ENCODE results near the gene LRRC18.

The LRRC18 gene

DNA sequence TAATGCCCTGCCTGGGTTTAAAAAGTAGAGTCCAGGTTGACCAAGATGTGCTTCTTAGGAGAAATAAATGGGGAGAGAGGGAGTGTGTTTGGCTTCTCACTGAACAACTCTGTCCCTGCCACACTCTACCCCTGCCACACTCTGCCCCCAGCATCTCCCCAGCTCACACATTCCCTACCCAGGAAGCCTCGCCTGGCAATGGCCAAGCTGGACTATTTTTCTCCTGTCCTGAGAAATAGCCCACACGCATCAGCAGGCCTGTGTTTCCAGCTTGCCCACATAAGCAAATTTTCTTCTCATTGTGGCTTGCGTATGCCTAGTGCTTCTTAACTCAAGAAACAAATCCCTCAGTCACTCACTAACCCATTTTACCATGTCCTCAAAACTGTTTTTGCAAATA, 1.8 kb downstream of the LRRC18 start:
- Histone ChIP-seq H3K36me3 (ENCODE audit: control insufficient read depth in 1 of 2, insufficient read depth in 2 of 2, low read length in 2 of 2) (no peaks in the 10 kb centered on the region), H3K4me3 (ENCODE audit: low read depth in 1 of 2, low read length in 2 of 2) (no peak overlapping the region)

GRCh38 chr10:48935577-48935976, 4.1 kb downstream of the LRRC18 start:
- no peak overlapping the region for H3K4me3 ChIP-seq (ENCODE audit: low read depth in 1 of 2, low read length in 2 of 2)
- no peaks in the 10 kb centered on the region for H3K4me1 ChIP-seq (ENCODE audit: control insufficient read depth in 1 of 2, insufficient read depth in 2 of 2, low read length in 2 of 2)
- H3K36me3 ChIP-seq (ENCODE audit: control insufficient read depth in 1 of 2, insufficient read depth in 2 of 2, low read length in 2 of 2), result no peaks in the 10 kb centered on the region
- H3K9me3 ChIP-seq (ENCODE audit: control insufficient read depth in 1 of 2, low read length in 2 of 2), result no peaks in the 10 kb centered on the region
- no peak overlapping the region for H3K9ac ChIP-seq (ENCODE audit: low read depth in 1 of 2, low read length in 2 of 2)
- no peaks in the 10 kb centered on the region for H3K27me3 ChIP-seq (ENCODE audit: control insufficient read depth in 1 of 2, insufficient read depth in 2 of 2, low read length in 2 of 2)
- H3K27ac ChIP-seq (ENCODE audit: low read depth, low read length), result no peak overlapping the region

More for the DNA sequence above, 1.8 kb downstream of the LRRC18 start:
- H3K27me3 ChIP-seq (ENCODE audit: control insufficient read depth in 1 of 2, insufficient read depth in 2 of 2, low read length in 2 of 2), result no peaks in the 10 kb centered on the region
- H3K4me1 ChIP-seq (ENCODE audit: control insufficient read depth in 1 of 2, insufficient read depth in 2 of 2, low read length in 2 of 2), result no peaks in the 10 kb centered on the region
- no peak overlapping the region for H3K9ac ChIP-seq (ENCODE audit: low read depth in 1 of 2, low read length in 2 of 2)
- no peaks in the 10 kb centered on the region for H3K9me3 ChIP-seq (ENCODE audit: control insufficient read depth in 1 of 2, low read length in 2 of 2)
- H3K27ac ChIP-seq (ENCODE audit: low read depth, low read length), result no peak overlapping the region

- no peak overlapping the region for H3K9ac ChIP-seq (ENCODE audit: low read depth in 1 of 2, low read length in 2 of 2)
- no peak overlapping the region for H3K27ac ChIP-seq (ENCODE audit: low read depth, low read length)
- no peaks in the 10 kb centered on the region for H3K36me3 ChIP-seq (ENCODE audit: control insufficient read depth in 1 of 2, insufficient read depth in 2 of 2, low read length in 2 of 2)
- H3K9me3 ChIP-seq (ENCODE audit: control insufficient read depth in 1 of 2, low read length in 2 of 2), result no peaks in the 10 kb centered on the region
- H3K27me3 ChIP-seq (ENCODE audit: control insufficient read depth in 1 of 2, insufficient read depth in 2 of 2, low read length in 2 of 2), result no peaks in the 10 kb centered on the region
- no peak overlapping the region for H3K4me3 ChIP-seq (ENCODE audit: low read depth in 1 of 2, low read length in 2 of 2)
- no peaks in the 10 kb centered on the region for H3K4me1 ChIP-seq (ENCODE audit: control insufficient read depth in 1 of 2, insufficient read depth in 2 of 2, low read length in 2 of 2)
Observed at GRCh38 chr10:48934672-48935501, 4.8 kb downstream of the LRRC18 start.

GRCh38 chr10:48932831-48933664, 6.6 kb downstream of the LRRC18 start:
- no peaks in the 10 kb centered on the region for H3K9me3 ChIP-seq (ENCODE audit: control insufficient read depth in 1 of 2, low read length in 2 of 2)
- H3K9ac ChIP-seq (ENCODE audit: low read depth in 1 of 2, low read length in 2 of 2), result no peak overlapping the region
- no peaks in the 10 kb centered on the region for H3K36me3 ChIP-seq (ENCODE audit: control insufficient read depth in 1 of 2, insufficient read depth in 2 of 2, low read length in 2 of 2)
- no peaks in the 10 kb centered on the region for H3K27me3 ChIP-seq (ENCODE audit: control insufficient read depth in 1 of 2, insufficient read depth in 2 of 2, low read length in 2 of 2)
- no peak overlapping the region for H3K4me3 ChIP-seq (ENCODE audit: low read depth in 1 of 2, low read length in 2 of 2)
- no peaks in the 10 kb centered on the region for H3K4me1 ChIP-seq (ENCODE audit: control insufficient read depth in 1 of 2, insufficient read depth in 2 of 2, low read length in 2 of 2)
- no peak overlapping the region for H3K27ac ChIP-seq (ENCODE audit: low read depth, low read length)

DNA sequence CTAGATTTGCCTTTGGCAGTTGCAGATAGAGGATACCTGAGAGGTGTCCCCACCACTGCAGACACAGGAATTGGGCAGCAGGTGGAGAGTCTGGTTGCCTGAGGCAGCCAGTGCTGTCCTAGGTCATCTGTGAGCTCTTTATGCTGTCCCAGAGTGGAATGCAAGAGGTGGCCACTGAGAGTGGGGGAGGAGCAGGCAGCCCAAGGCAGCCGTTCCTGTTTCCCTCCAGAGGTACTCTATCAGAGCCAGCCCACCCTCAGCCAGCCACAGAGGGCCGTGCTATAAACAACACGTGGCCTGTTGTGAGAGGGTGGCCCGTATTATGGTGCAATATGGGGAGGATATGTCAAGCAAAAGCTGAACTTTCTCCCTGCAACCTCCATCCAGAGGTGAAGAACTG, 8.5 kb downstream of the LRRC18 start:
- H3K4me1 ChIP-seq (ENCODE audit: control insufficient read depth in 1 of 2, insufficient read depth in 2 of 2, low read length in 2 of 2), result no peaks in the 10 kb centered on the region
- H3K9me3 ChIP-seq (ENCODE audit: control insufficient read depth in 1 of 2, low read length in 2 of 2), result no peaks in the 10 kb centered on the region
- H3K36me3 ChIP-seq (ENCODE audit: control insufficient read depth in 1 of 2, insufficient read depth in 2 of 2, low read length in 2 of 2), result no peaks in the 10 kb centered on the region
- H3K9ac ChIP-seq (ENCODE audit: low read depth in 1 of 2, low read length in 2 of 2), result no peak overlapping the region
- no peak overlapping the region for H3K4me3 ChIP-seq (ENCODE audit: low read depth in 1 of 2, low read length in 2 of 2)
- H3K27me3 ChIP-seq (ENCODE audit: control insufficient read depth in 1 of 2, insufficient read depth in 2 of 2, low read length in 2 of 2), result no peaks in the 10 kb centered on the region
- no peak overlapping the region for H3K27ac ChIP-seq (ENCODE audit: low read depth, low read length)

- Histone ChIP-seq H3K9me3 (ENCODE audit: control insufficient read depth in 1 of 2, low read length in 2 of 2) (no peaks in the 10 kb centered on the region), H3K4me3 (ENCODE audit: low read depth in 1 of 2, low read length in 2 of 2) (no peak overlapping the region), H3K36me3 (ENCODE audit: control insufficient read depth in 1 of 2, insufficient read depth in 2 of 2, low read length in 2 of 2) (no peaks in the 10 kb centered on the region), H3K27ac (ENCODE audit: low read depth, low read length) (no peak overlapping the region), H3K27me3 (ENCODE audit: control insufficient read depth in 1 of 2, insufficient read depth in 2 of 2, low read length in 2 of 2) (no peaks in the 10 kb centered on the region), H3K9ac (ENCODE audit: low read depth in 1 of 2, low read length in 2 of 2) (no peak overlapping the region), H3K4me1 (ENCODE audit: control insufficient read depth in 1 of 2, insufficient read depth in 2 of 2, low read length in 2 of 2) (no peaks in the 10 kb centered on the region)
Observed at GRCh38 chr10:48929413-48929990, 10.1 kb downstream of the LRRC18 start.

GRCh38 chr10:48926764-48927540, 12.7 kb downstream of the LRRC18 start:
- Histone ChIP-seq H3K4me1 (ENCODE audit: control insufficient read depth in 1 of 2, insufficient read depth in 2 of 2, low read length in 2 of 2) (no peaks in the 10 kb centered on the region), H3K27me3 (ENCODE audit: control insufficient read depth in 1 of 2, insufficient read depth in 2 of 2, low read length in 2 of 2) (no peaks in the 10 kb centered on the region), H3K36me3 (ENCODE audit: control insufficient read depth in 1 of 2, insufficient read depth in 2 of 2, low read length in 2 of 2) (no peaks in the 10 kb centered on the region), H3K4me3 (ENCODE audit: low read depth in 1 of 2, low read length in 2 of 2) (no peak overlapping the region), H3K9ac (ENCODE audit: low read depth in 1 of 2, low read length in 2 of 2) (no peak overlapping the region), H3K9me3 (ENCODE audit: control insufficient read depth in 1 of 2, low read length in 2 of 2) (no peaks in the 10 kb centered on the region), H3K27ac (ENCODE audit: low read depth, low read length) (no peak overlapping the region)

DNA sequence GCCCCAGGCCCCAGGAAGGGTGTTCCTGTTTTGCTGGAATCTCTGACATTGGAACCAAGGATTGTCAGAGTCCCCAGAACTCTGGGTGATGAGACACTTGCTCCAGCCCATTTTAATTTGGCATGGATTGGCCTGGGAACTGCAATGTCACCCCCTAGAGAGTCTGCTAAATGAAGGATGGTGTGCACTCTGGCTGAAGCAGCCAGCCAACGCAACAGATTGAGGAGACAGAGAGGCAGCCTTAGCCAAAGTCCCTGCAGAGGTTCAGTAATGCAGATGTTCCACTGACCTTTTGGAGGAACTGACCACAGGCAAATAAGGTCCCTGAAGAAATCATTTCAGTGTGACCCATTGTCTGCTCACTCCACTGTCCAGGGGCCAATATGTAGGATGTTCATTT, 13.4 kb downstream of the LRRC18 start:
- Histone ChIP-seq H3K9ac (ENCODE audit: low read depth in 1 of 2, low read length in 2 of 2) (no peak overlapping the region), H3K9me3 (ENCODE audit: control insufficient read depth in 1 of 2, low read length in 2 of 2) (no peaks in the 10 kb centered on the region), H3K4me1 (ENCODE audit: control insufficient read depth in 1 of 2, insufficient read depth in 2 of 2, low read length in 2 of 2) (no peaks in the 10 kb centered on the region), H3K27ac (ENCODE audit: low read depth, low read length) (no peak overlapping the region), H3K36me3 (ENCODE audit: control insufficient read depth in 1 of 2, insufficient read depth in 2 of 2, low read length in 2 of 2) (no peaks in the 10 kb centered on the region), H3K27me3 (ENCODE audit: control insufficient read depth in 1 of 2, insufficient read depth in 2 of 2, low read length in 2 of 2) (no peaks in the 10 kb centered on the region), H3K4me3 (ENCODE audit: low read depth in 1 of 2, low read length in 2 of 2) (no peak overlapping the region)

- no peak overlapping the region for H3K27ac ChIP-seq (ENCODE audit: low read depth, low read length)
Observed at GRCh38 chr10:48924988-48925387, 14.7 kb downstream of the LRRC18 start.

More at GRCh38 chr10:48924988-48925387, 14.7 kb downstream of the LRRC18 start:
- H3K36me3 ChIP-seq (ENCODE audit: control insufficient read depth in 1 of 2, insufficient read depth in 2 of 2, low read length in 2 of 2), result no peaks in the 10 kb centered on the region
- H3K4me1 ChIP-seq (ENCODE audit: control insufficient read depth in 1 of 2, insufficient read depth in 2 of 2, low read length in 2 of 2), result no peaks in the 10 kb centered on the region
- no peak overlapping the region for H3K9ac ChIP-seq (ENCODE audit: low read depth in 1 of 2, low read length in 2 of 2)
- no peak overlapping the region for H3K4me3 ChIP-seq (ENCODE audit: low read depth in 1 of 2, low read length in 2 of 2)
- no peaks in the 10 kb centered on the region for H3K9me3 ChIP-seq (ENCODE audit: control insufficient read depth in 1 of 2, low read length in 2 of 2)
- no peaks in the 10 kb centered on the region for H3K27me3 ChIP-seq (ENCODE audit: control insufficient read depth in 1 of 2, insufficient read depth in 2 of 2, low read length in 2 of 2)

Measured in duodenal mucosa (tissue), 2 donors.